Esophagus muscularis mucosa (tissue), 3 donors: Measurements from ENCODE around the gene TMEM25.

Experiments
- CTCF ChIP-seq, 3 experiments: fragments of 200-600 bp in 2 of 3; fragments of 450-650 bp in 1 of 3; sonication (generic) in 2 of 3; IDR thresholded peaks; one replicate each; pipeline ENCODE4 v1.5.1; 2017 to 2019; ENCODE audit warnings: antibody characterized with exemption in 3 of 3, mild to moderate bottlenecking in 2 of 3, moderate library complexity in 1 of 3
- POLR2AphosphoS5 ChIP-seq, 2 donors: sonication (generic); formaldehyde crosslinking; IDR thresholded peaks; one replicate each; pipeline ENCODE4 v1.6.1; 2017; ENCODE audit warnings: antibody characterized with exemption in 2 of 2

DNA sequence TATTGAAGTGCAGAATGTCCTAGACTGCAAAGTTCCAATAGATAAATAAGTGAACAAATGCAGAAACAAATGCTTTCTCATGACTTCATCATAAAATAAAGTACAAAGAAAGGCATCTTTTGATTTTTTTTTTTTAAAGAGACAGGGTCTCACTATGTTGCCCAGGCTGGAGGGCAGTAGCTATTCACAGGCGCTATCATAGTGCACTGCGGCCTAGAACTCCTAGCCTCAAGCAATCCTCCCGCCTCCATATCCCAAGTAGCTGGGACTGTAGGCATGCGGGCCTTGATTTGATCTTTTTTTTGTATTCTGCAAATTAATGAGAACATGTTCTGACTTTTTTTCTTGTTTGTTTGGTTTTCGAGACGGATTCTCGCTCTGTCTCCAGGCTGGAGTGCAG, 43.6 kb downstream of the TMEM25 start:
- TF ChIP-seq CTCF (IDR thresholded peaks at IDR 0.05) (no peak), POLR2AphosphoS5 (IDR thresholded peaks at IDR 0.05) (no peak)
